Hepatocyte (in vitro differentiated cells): ENCODE measurements around the gene NUMA1.

Experiments used
- CTCF ChIP-seq: fragments of 200-600 bp; sonication (generic); IDR thresholded peaks from 2 replicates; pipeline ENCODE4 v1.5.1; 2016; ENCODE audit warnings: antibody characterized with exemption, mild to moderate bottlenecking; ENCODE audit not compliant: poor library complexity
- EZH2phosphoT487 ChIP-seq: fragments of 200-600 bp; sonication (generic); IDR thresholded peaks from one replicate; pipeline ENCODE4 v1.6.1; 2018; ENCODE audit warnings: antibody characterized with exemption, mild to moderate bottlenecking, low read depth, moderate library complexity; ENCODE audit not compliant: unreplicated experiment, severe bottlenecking

GRCh38 chr11:71986131-71986530 lies 94.2 kb downstream of the NUMA1 start:
- TF ChIP-seq CTCF = no peak
- no peak for TF ChIP-seq EZH2phosphoT487
